Femur (tissue), 1 donor: ENCODE data around the gene RPS6KL1.

ENCODE experiments used
- DNase-seq: peaks from one replicate; pipeline ENCODE4 v3.0.0-alpha.2; 2017

RPS6KL1 gene

GRCh38 chr14:74881431-74882102, 41.5 kb downstream of the RPS6KL1 start, which contains the start of gene DLST:
Gene DLST (plus strand): TSS chr14:74881916. CDS start chr14:74881954, 38 bp downstream.
- DNase-seq: peak; percentile 91

DNA sequence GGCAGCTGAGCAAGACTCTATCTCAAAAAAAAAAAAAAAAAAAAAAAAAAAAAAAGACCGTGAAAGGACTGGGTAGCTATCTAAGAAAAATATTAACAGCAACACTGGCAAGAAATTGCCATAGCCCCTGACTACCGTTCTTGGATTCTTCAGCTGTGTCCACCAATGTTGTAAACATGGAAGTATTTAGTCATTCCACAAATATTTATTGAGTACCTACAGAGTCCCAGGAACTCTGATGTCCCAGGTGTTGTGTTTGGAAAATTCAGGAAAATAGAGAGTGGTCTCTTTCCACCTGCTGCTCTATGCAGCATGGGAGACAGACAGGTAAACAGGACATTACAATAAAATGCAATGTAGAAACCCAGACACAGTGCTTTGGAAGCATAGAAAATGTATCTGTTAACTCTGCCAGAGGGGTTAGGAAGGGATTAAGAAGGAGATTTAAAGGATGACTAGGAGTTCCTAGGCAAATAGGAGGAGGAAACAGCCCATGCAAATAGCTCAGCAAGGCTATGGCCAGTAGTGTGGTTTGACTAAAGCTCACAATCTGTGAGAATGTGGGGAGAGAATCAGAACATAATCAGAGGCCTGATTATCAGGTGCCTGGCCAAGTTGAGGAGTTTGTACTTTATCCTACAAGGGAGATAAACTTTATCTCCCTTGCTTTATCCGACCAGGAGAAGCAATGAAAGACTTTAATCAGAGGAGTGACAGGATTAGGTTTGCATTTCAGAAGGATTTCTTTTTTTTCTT, 43.5 kb downstream of the RPS6KL1 start:
- DNase-seq: no peak

DNA sequence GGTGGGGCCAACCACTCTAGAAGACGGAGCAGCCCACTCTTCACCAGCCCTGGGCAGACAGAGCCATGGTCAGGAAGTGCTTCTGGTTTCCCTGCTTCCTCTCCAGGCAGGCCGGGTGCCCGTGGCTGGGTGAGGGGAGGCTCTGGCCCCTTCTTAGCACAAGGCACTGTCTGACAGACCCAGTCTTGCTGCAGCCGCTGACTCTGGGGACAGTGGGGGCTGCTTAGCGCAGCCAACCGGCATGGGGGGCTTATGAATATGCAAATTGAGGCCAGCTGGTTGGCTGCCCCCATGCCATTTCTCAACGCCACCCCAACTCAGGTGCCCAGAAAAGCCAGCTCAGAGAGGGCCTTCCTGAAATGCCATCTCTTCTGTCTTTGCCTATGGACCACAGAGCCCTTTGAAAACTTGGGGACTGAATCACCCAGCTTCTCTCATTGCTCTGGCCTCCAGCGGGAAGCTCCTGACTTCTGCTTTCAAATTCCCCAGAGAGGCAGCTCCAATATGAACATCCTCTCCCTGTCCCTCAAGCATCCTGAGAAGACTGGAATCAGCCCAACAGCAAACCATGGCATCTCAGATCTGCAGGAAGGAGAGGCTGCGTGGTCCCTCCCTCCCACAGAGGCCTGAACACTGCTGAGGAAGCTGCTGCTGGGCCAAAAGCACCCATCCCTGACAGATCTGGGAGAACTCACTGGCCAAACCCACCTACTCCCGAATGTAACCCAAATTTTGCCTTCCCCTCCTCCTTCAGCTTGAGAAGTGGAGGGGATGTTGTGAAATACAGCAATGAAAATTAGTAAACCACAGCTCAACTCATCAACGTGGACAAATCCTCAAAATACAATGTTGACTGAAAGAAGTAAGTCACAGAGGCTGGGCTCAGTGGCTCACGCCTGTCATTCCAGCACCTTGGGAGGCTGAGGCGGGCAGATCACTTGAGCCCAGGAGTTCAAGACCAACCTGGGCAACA, 46.8 kb downstream of the RPS6KL1 start, which contains the start of gene PROX2:
PROX2 (minus strand) TSS at position 205 of the 973 bp plus-strand sequence. CDS start 12,311 bp downstream, outside the sequence.
- DNase-seq: no peak

- DNase-seq: no peak
Measured at GRCh38 chr14:74875204-74875603, 47.9 kb downstream of the RPS6KL1 start.

DNA sequence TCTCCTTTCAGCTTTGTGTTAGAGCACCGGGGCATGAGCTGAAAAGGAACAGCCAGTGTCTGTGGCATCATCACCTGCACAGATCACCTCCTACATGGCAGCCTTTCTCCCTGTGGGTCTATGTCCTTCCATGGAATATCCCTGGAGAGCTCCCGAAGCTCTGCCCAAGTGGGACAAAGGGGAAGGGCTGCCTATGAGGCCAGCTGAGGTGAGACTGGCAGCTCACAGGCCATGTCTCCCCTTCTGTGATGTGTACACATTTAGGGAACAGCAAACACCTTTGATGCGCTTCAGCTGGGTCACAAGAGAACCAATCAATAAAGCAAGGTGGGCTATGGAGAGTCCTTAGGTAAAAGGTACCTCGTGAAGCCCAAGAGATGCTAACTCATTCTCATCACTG, 51.2 kb downstream of the RPS6KL1 start:
- no peak for DNase-seq

DNA sequence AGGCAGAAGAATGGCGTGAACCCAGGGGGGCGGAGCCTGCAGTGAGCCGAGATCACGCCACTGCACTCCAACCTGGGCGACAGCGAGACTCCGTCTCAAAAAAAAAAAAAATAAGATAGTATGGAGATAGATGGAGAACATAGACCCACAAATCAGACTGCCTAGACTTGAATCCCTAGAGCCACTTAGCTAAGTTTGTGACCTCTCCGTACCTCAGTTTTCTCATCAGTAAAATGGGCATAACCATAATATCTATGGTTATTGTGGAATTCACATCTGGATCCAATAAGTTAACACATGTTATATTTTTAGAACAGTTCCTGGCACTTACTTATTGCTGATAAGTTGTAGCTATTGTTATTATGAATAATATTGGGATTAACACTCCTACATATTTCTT, 54.3 kb downstream of the RPS6KL1 start:
- no peak for DNase-seq

GRCh38 chr14:74867673-74868072, 55.4 kb downstream of the RPS6KL1 start:
- DNase-seq: peak; percentile 73

GRCh38 chr14:74866708-74867389, 56.2 kb downstream of the RPS6KL1 start:
- DNase-seq: no peak

GRCh38 chr14:74865156-74865555, 57.9 kb downstream of the RPS6KL1 start:
- DNase-seq: no peak

DNA sequence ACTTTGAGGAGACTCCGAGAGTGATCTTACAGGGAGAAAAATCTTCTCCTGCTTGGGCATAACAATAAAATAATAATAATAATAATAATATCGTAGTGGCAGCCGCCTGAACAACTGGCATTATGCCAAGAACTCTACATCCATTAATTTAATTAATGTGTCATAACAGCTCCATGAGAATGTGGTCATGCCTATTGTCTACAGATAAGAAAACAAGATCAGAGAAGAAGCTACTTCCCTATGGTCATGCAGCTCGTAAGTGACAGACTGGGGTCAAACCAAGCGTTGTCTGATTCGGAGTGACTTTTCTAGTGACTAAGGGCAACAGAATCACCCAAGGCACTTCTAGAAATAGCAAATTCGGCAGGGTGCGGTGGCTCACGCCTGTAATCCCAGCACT, 58.9 kb downstream of the RPS6KL1 start:
- no peak for DNase-seq

DNA sequence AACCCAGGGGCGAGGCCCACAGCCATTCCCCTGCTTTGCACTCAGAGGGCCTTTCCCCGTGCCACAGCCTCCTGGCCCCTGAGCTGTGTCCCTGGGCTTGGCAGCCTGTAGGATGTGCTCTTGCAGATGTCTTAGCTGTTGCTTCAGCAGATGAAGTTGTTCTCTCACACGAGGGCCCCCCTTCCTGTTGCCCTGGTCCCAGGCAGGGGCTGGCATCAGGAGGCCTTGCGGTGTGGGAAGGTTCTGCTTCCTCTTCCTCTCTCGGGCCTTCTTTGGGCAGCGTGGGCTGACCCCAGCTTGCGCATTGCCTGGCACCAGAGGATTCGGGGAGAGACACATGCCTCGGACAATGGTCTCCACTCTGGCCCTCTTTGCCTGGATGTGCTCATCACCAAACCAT, 59.8 kb downstream of the RPS6KL1 start:
- no peak for DNase-seq

DNA sequence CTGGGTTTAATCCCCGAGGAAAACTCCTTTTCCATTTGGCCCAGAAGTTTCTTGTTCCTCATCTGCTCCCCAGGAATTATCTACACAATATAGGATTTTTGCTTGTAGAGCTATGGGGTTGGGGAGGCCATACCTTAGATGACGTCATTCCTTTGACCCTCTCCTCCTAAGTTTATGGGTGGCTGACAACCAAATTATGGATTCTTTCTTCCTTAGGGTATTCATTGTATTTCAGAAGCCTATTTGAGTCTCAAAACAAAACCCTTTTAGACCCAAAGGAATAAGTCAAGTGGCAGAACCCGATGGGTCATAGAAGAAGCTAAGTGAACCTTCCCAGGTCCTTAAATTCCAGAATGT, 61.3 kb downstream of the RPS6KL1 start:
- no peak for DNase-seq

DNA sequence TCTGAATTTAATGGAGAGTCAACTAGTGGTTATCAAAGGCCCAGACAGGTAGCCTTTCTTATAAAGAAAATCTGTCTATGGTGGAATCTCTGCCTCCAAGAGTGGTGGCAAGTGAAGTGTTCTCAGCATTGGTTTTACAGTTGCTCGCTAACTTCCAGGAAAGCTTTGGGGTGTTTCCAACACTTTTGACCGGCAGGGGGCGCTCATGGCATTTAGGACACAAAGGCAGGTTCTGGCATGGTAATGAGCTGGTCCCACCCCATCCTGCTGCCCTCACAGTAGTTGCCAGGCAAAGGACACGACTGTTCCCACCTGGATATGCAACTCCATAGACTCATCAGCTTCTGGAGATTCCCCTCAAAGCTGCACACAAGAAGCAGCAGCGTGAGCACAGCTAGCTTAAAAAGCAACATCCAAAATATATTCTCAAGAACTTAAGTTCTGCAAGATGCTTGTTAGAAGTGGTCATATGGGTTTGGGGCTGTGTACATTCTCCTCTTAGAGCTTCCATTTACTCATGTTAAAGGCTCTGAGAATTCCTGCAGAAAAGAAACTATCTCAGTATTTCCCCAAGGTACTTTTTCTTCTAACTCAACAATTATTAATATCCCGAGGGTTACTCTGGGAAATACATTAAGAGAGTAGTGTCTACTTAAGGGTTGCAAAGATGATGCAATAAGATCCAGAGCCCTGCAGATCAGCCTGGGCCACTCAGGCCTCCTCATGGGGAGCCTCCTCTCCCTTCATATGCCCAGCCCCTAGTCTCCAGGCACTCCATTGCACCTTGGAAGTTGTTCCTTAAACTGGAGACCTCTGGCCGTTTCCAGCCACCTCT, 61.9 kb downstream of the RPS6KL1 start:
- peak; percentile 91 for DNase-seq

DNA sequence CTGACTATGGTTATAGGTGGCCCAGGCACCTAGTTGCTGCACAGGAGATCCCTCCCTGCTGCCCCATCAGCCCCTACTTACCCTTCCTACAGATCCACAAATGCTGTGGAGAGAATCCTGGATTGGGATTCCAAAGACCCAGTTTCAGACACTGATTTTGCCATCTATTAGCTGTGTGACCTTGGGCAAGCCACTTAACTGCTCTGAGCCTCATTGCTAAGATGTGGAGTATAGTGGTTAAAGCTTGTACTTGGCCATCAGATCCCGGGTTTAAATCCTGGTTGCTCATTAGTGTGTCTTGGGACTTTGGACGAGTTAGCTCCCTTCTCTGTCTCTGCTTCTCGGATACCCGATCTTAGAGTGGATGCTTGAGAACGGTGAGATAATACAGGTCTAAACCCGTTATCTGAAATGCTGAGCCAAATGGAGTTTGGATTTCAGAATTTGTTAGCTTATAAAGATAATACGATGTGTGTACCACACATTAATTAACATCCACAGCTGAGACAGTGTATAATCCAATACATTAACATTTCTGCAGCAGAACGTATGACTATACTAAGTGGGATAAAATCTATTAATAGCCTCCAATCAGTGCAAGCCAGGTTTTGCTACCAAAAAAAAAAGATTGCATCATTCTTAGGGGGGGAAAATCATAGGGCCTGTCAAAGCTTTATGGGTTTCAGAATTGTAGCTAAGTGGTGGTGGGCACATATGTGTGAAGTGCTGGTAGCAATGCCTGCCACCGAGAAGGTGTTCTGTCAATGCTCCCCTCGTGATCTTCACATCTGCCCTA, 63.1 kb downstream of the RPS6KL1 start:
- no peak for DNase-seq

- DNase-seq: no peak
Measured at GRCh38 chr14:74858022-74858421, 65.0 kb downstream of the RPS6KL1 start.

DNA sequence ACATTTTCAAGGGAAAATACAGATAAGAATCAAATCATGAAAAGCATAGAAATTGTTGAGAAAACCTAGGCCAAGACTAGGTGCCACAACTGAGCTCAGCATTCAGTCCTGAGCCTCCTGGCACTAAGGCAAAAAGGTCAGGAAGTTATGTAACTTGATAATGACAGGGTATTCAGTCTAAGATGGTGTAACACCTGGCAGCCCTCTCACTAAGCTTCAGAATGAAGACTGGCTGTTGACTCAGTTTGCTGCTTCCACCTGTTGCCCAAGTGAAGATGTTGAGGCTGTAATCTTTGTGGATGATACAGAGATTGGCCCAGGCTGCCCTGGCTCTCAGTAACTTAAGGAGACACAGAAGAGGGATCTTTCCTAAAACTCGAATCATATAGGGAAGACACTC, 66.7 kb downstream of the RPS6KL1 start:
- DNase-seq: no peak

- no peak for DNase-seq
Measured at GRCh38 chr14:74855945-74856344, 67.1 kb downstream of the RPS6KL1 start.

- DNase-seq: no peak
Measured at GRCh38 chr14:74855021-74855420, 68.0 kb downstream of the RPS6KL1 start.
